COR-L47 (cell line): ENCODE data around the gene HCN1.

ENCODE experiments used
- DNase-seq: peaks from one replicate; lab custom pipeline; 2025; lab: John Stamatoyannopoulos, UW

The HCN1 gene

GRCh38 chr5:45281081-45281480 is 415.1 kb downstream of the HCN1 start:
- no peak for DNase-seq

GRCh38 chr5:45279109-45279508 is 417.1 kb downstream of the HCN1 start:
- no peak for DNase-seq

- DNase-seq: no peak
Measured at GRCh38 chr5:45277860-45278259, 418.3 kb downstream of the HCN1 start.

GRCh38 chr5:45274241-45274640 is 421.9 kb downstream of the HCN1 start:
- no peak for DNase-seq

- no peak for DNase-seq
Measured at GRCh38 chr5:45271626-45272025, 424.6 kb downstream of the HCN1 start.

GRCh38 chr5:45264447-45264846 is 431.7 kb downstream of the HCN1 start:
- DNase-seq: no peak

- DNase-seq: no peak
Measured at GRCh38 chr5:45262061-45262590, 434.1 kb downstream of the HCN1 start.

- DNase-seq: no peak
Measured at GRCh38 chr5:45261125-45261524, 435.1 kb downstream of the HCN1 start.

- no peak for DNase-seq
Measured at GRCh38 chr5:45260292-45260691, 435.9 kb downstream of the HCN1 start.

GRCh38 chr5:45252978-45253377 is 443.2 kb downstream of the HCN1 start:
- no peak for DNase-seq

- DNase-seq: no peak
Measured at GRCh38 chr5:45252541-45252940, 443.6 kb downstream of the HCN1 start.

- DNase-seq: no peak
Measured at GRCh38 chr5:45225571-45226031, 470.6 kb downstream of the HCN1 start.

GRCh38 chr5:45205403-45205961 is 490.7 kb downstream of the HCN1 start:
- no peak for DNase-seq
